Measurements from ENCODE around the gene TEAD2.
"Not testable (repeated sequence)": the region's sequence is repeated elsewhere in the genome, so short reads cannot be mapped to it uniquely, and the experiment has no call there.

The TEAD2 gene

GRCh38 chr19:49387936-49388372 is 25.7 kb upstream of the TEAD2 start, which contains the start of gene KASH5:
Gene KASH5, plus strand, starts transcription at chr19:49388249. Its CDS starts 2,635 bp downstream, at chr19:49390884.
- H3K4me3 ChIP-seq (ENCODE audit: low read depth, low read length), result no peak within 1 kb of the TSS

- H3K4me3 ChIP-seq (ENCODE audit: low read depth, low read length), result no peak overlapping the region
These were observed 21.4 kb upstream of the TEAD2 start for GRCh38 chr19:49383599-49383998.

GRCh38 chr19:49382639-49383038 is 20.4 kb upstream of the TEAD2 start:
- H3K4me3 ChIP-seq (ENCODE audit: low read depth, low read length), result no peak overlapping the region

GRCh38 chr19:49380391-49380790 is 18.2 kb upstream of the TEAD2 start:
- H3K4me3 ChIP-seq (ENCODE audit: low read depth, low read length), result no peak overlapping the region

DNA sequence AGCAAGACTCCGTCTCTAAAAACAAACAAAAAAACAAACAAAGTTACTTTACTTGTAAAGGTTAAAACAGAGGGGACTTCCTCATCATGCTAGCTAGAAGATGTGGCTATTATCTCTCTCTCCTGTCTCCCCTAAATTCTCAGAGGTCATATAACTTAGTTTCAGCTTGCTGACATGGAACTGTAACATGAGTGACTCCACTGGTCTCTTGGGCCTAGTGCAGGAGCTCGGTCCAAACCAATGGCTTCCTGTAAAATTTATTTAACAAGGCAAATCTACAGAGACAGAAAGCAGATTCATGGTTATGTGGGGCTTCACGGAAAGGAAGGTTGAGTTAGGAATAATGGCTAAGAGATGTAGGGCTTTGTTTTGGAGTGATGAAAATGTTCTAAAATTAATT is 16.3 kb upstream of the TEAD2 start:
- H3K4me3 ChIP-seq (ENCODE audit: low read depth, low read length), result no peak overlapping the region

DNA sequence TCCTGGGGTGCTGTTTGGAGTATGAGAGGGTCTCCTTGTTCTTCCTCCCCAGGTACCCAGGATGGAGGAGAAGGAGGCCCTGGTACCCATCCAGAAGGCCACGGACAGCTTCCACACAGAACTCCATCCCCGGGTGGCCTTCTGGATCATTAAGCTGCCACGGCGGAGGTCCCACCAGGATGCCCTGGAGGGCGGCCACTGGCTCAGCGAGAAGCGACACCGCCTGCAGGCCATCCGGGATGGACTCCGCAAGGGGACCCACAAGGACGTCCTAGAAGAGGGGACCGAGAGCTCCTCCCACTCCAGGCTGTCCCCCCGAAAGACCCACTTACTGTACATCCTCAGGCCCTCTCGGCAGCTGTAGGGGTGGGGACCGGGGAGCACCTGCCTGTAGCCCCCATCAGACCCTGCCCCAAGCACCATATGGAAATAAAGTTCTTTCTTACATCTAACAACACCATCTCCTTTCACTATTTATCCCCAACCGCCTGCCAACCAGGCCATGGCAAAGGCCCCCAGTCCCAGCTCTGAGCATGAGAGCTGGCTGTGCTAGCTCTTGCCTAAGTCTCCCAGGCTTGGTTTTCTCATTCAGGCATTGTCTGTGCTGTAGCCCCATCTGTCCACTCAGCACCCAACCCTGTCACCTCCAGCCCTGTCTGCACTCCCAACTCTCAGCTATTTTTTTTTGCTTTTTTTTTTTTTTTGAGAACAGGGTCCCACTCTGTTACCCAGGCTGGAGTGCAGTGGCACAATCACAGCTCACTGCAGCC is 12.6 kb upstream of the TEAD2 start:
- no peak overlapping the region for H3K4me3 ChIP-seq (ENCODE audit: low read depth, low read length)

- H3K4me3 ChIP-seq (ENCODE audit: low read depth, low read length), result not testable (repeated sequence)
These were observed 11.0 kb upstream of the TEAD2 start for GRCh38 chr19:49373174-49373573.

GRCh38 chr19:49371184-49371583 is 9.0 kb upstream of the TEAD2 start:
- no peak overlapping the region for H3K4me3 ChIP-seq (ENCODE audit: low read depth, low read length)

DNA sequence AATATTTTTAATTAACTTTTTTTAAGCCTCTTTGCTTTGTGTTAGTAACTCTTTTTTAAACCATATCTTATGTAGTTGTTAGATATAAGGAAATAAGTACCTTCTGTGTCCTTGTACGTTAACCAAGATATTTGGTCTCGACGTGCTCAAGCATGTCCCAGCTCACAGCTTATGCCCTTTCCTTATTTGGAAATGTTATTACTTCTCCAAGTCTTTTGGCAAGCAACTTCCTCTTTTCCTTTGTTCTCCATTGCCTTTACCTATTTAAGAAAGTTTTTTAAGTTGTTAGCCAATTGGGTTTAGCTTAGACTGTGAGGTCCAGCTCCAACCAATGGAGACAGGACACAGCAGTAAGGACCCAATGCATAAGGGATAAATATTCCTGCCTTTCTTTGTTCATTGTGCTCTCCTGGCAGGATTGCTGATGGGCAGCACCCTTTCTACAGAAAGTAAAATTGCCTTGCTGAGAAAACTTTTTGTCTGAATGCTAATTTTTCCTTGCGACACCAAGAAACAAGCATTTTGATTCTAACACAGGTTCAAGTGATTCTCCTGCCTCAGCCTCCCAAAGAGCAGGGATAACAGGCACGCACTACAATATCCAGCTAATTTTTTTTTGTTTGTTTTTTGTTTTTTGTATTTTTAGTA is 6.6 kb upstream of the TEAD2 start:
- no peak overlapping the region for H3K4me3 ChIP-seq (ENCODE audit: low read depth, low read length)

GRCh38 chr19:49366110-49366509 is 3.9 kb upstream of the TEAD2 start:
- H3K4me3 ChIP-seq (ENCODE audit: low read depth, low read length), result no peak overlapping the region

- H3K4me3 ChIP-seq (ENCODE audit: low read depth, low read length), result no peak overlapping the region
These were observed 2.0 kb upstream of the TEAD2 start for GRCh38 chr19:49364083-49364737.

- H3K4me3 ChIP-seq (ENCODE audit: low read depth, low read length), result peak within 1 kb of the TSS; percentile 37
These were observed 1.3 kb upstream of the TEAD2 start, which contains the start of gene DKKL1 for GRCh38 chr19:49363268-49364082. Gene DKKL1, plus strand, starts transcription at chr19:49363877. Its CDS starts 122 bp downstream, at chr19:49363999.

- H3K4me3 ChIP-seq (ENCODE audit: low read depth, low read length), result peak overlapping the region; percentile 37
These were observed 682 bp upstream of the TEAD2 start for GRCh38 chr19:49362929-49363267.

DNA sequence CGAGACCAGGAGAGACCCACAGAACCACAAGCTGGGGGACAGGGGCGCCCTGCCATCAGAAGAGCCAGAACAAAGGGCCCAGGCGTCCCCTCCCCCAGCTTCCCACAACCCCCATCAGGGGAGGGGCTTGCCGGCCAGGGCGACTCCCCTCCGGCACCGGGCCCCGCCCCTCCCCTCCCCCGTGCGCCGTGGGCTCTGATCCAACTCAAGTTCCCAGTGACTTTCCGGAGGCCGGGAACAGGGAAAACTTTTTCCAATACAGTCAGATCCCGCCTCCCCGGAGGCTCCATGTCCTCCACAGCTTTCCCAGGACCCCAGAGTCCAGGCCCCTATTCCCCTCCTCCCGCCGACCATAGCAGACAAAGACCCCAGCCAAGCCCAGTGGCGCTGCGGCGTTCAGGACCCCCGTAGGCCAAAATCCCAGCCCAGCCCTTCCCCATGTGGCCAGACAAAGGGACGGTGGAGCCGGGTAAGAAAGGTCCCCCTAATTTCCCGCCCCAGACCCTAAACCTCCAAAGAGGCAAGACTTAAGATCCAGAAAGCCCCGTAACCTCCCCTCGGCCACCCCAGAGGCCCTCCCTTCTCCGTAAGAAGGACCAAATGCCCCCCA is 673 bp downstream of the TEAD2 start:
- peak overlapping the region; percentile 86 for H3K4me3 ChIP-seq (ENCODE audit: low read depth, low read length)

DNA sequence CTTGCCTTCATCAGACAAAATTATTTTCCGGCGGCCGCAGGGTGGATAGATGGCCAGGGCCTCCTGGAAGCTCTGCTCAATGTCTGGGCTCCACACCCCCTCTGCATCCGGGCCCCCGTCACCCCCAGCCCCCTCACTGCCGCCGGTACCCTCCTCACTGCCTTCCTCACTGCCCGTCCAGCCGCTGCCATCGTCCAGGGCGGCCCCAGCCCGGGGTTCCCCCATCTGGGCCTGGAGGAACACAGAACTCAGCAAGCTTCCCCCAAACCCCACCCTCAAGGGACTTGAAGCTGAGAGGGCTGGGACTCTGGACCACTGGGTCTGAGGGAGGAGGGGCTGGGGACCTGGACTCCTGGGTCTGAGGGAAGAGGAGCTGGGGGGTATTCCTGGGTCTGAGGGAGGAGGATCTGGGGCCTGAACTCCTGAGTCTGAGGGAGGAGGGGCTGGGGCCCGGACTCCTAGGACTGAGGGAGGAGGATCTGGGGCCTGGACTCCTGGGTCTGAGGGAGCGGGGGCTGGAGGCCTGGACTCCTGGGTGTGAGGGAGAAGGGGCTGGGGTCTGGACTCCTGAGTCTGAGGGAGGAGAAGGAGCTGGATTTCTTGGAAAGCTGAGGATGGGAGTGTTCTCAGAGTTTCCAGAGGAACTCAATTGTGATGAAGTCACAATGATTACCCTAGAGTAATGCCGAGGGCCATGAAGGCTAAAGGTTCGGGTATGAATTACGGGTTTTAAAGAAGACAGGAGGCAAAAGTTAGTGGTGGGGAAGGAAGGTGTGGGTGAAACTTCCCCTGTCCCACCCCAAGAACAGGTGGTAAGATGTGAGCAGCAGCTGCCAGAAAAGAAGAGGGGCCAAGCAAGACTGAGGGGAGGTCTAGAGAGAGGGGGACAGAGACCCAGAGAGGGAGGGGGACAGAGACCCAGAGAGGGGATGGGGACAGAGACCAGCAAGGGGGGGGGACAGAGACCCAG is 2.1 kb downstream of the TEAD2 start:
- H3K4me3 ChIP-seq (ENCODE audit: low read depth, low read length), result no peak overlapping the region

DNA sequence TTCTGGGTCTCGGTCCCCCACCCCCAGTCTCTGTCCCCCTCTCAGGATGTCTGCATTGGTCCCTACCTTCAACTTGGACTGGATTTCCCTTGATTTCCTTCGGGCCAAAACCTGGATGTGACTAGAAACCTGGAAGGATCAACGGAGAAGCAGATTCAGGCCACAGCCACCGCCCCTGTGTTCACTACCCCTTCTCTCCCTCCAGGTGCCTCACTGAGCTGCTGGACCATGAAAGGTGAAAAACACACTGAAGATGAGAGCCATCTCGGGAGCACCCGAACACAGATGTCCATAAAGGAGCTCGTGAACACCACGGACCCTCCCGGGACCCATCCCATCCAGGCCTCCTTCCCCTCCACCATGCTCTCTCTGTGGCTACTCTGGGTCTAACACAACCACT is 5.0 kb downstream of the TEAD2 start:
- no peak overlapping the region for H3K4me3 ChIP-seq (ENCODE audit: low read depth, low read length)

GRCh38 chr19:49356382-49356781 is 5.8 kb downstream of the TEAD2 start:
- no peak overlapping the region for H3K4me3 ChIP-seq (ENCODE audit: low read depth, low read length)

- no peak overlapping the region for H3K4me3 ChIP-seq (ENCODE audit: low read depth, low read length)
These were observed 6.3 kb downstream of the TEAD2 start for GRCh38 chr19:49355909-49356353.

DNA sequence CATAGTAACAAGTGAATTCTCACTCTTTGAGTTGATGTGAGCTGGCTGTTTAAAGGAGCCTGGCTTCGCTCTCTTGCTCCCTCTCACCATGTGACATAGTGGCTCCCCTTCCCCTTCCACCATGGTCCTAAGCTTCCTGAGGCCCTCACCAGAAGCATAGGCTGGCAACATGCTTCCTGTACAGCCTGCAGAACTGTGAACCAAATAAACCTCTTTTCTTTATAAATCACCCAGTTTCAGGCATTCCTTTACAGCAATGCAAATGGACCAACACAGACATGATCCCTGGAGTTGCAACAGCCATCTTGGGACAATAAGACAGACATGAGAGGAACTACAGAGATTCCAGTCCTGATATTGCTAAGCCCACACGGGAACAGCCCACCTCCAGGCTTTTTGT is 12.6 kb downstream of the TEAD2 start:
- no peak overlapping the region for H3K4me3 ChIP-seq (ENCODE audit: low read depth, low read length)

Data from iPS-11a (cell line).